HFF-Myc (cell line): Measurements from ENCODE around the gene ACP7.
A peak's percentile ranks its signal among the peaks of the same experiment; 100 is the strongest.

Experiments
- DNase-seq: peaks from one replicate; pipeline ENCODE4 v3.0.0-alpha.2; 2011; ENCODE audit warnings: low read depth; ENCODE audit errors: extremely low read depth
- H3K4me3 ChIP-seq: replicated peaks from 2 replicates; pipeline ENCODE4 v1.5.1; 2011; ENCODE audit warnings: low read depth, mild to moderate bottlenecking, control low read depth, low read length
- CTCF ChIP-seq: IDR thresholded peaks from 2 replicates; pipeline ENCODE4 v1.5.1; 2012; ENCODE audit warnings: mild to moderate bottlenecking, low read depth, low read length, control low read depth; ENCODE audit errors: missing control alignments

ACP7 gene

DNA sequence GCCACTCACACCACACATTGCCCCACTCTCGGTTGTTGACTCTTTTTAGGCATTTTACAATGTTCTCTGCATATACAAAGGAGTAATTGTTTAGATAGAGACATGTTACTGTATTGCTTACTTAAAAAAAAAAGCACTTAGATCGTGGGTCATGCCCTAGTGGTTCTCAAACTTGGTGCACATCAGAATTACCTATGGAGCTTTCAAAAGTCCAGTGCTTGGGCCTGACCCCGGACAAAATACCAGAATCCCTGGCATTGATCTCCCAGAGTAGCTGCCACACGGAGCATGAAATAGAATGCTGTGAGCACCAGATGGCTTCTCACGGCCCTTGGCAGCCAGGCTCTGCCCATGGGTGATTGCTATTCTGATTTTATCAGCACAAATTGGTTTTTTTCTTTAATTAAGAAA, 20.0 kb downstream of the ACP7 start:
- DNase-seq, result no peak
- TF ChIP-seq CTCF, result no peak
- H3K4me3 ChIP-seq, result no peak overlapping the region

DNA sequence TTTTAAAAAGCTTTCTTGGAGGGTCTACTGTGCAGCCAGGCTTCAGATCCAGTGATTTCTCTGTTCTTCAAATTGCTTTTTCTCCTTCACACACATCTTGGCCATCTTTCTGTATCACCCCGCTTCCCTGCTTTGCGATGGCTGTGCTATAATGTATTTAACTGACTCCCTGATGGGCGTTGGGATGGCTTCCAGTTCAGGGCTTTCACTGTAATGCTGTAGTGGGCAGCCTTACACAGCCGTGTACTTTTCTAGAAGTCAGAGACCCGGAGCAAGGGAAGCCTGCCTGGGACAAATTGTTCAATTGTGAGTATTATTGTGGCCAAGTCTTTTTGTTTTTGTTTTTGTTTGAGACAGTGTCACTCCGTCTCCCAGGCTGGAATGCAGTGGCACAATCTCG, 22.0 kb downstream of the ACP7 start:
- no peak for TF ChIP-seq CTCF
- no peak overlapping the region for H3K4me3 ChIP-seq
- DNase-seq, result no peak

GRCh38 chr19:39109641-39110040, 25.5 kb downstream of the ACP7 start:
- no peak overlapping the region for H3K4me3 ChIP-seq
- no peak for DNase-seq
- TF ChIP-seq CTCF, result no peak

DNA sequence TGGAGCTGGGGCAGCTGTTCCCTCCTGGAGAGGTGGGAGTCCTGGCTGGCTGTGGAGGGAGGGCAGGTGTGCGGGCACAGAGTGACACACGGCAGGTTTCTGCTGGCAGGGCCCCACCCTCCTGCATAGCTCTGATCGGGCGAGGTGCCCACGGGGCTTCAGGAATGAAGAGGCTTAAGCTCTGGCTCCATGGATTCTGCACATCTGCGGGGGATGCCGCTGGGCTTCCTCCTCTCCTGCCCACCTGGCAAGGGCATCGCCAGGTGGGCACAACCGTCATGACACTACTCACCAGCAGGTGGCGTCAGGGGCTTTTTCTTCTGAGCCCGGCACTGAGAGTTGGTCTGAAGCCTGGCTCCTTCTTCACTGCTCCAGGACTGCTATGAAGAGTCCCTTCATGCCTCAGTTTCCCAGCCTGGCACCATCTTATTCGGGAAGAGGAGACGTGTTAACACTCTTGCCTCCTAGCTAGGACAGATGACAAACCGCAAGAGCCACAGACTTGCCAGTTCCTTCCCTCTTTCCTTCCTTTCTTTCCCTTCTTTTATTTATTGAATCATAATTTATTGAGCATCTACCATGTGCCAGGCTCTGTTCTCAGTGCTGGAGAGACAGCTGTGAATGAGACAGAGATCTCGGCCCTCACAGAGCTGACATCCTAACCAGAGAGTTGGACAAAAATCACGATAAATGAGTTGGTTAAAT, 26.2 kb downstream of the ACP7 start:
- TF ChIP-seq CTCF, result peak; percentile 88
- DNase-seq, result no peak
- H3K4me3 ChIP-seq, result no peak overlapping the region

DNA sequence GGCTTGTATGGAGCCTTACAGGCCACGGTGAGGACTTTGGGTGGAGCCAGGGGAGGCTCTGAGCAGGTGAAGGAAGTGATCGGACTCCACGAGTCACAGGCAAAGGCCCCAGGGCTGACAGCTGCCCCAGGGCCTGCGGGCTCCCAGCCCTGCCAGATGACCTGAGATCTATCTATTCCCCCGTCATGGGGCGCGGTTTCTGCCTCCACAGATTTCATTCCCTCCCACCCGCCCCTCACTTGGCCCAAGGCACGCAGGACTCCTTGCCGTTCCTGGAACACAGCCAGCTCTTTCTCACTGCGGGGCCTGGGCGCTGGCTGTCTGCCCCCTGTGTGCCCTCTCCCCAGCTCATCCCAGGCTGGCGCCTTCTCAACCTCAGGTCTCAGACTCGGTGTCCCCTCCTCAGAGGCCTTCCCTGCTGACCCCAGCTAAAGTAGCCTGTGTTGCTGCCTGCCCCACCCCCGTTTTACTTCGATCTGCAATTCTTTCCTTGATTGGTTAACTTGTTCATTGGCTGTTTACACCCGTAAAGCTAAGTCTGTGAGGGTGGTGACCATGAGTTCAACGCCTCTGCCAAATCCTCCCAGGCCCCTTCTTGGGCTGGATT, 27.5 kb downstream of the ACP7 start:
- no peak for TF ChIP-seq CTCF
- no peak overlapping the region for H3K4me3 ChIP-seq
- no peak for DNase-seq

DNA sequence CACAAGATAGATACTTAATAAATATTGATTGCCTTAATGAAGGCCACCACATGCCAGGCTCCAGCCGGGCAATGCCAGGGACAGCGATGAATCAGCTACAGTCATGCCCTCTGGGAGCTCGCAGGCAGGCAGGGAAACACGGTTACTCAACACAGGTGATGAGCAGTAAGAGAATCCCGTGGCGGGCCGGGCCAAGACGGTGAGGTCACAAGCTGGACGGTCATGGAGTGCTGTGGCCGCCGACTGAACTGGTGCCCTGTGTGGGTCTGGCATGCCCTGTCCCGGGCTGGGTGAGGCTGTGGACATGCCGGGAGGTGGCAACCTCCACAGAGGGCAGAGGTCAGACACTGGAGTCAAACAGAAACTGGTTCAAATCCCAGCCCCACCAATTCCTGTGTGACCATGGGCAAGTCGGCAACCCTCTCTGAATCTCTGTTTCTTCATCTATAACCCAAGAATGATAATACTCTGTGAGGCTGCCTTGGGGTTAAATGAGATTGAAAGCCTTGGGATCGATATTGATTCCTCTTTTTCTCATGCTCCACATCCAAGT, 28.2 kb downstream of the ACP7 start:
- TF ChIP-seq CTCF, result no peak
- no peak for DNase-seq

GRCh38 chr19:39113199-39113598, 29.0 kb downstream of the ACP7 start:
- H3K4me3 ChIP-seq, result no peak overlapping the region
- no peak for TF ChIP-seq CTCF
- DNase-seq, result no peak

More for the DNA sequence above, 28.2 kb downstream of the ACP7 start:
- H3K4me3 ChIP-seq, result no peak overlapping the region
